HG03066 (cell line): ENCODE results near the gene RPA1.
"Not testable (repeated sequence)": the region's sequence is repeated elsewhere in the genome, so short reads cannot be mapped to it uniquely, and the experiment has no call there.

Experiments
- ATAC-seq: cut with Tn5 transposase; IDR thresholded peaks from one replicate; pipeline ENCODE4 v1.9.1; 2021; ENCODE audit warnings: low read depth; ENCODE audit not compliant: unreplicated experiment

The RPA1 gene

GRCh38 chr17:1873418-1873817 is 43.6 kb downstream of the RPA1 start:
- ATAC-seq, result no peak

GRCh38 chr17:1875597-1875996 is 45.8 kb downstream of the RPA1 start:
- no peak for ATAC-seq

DNA sequence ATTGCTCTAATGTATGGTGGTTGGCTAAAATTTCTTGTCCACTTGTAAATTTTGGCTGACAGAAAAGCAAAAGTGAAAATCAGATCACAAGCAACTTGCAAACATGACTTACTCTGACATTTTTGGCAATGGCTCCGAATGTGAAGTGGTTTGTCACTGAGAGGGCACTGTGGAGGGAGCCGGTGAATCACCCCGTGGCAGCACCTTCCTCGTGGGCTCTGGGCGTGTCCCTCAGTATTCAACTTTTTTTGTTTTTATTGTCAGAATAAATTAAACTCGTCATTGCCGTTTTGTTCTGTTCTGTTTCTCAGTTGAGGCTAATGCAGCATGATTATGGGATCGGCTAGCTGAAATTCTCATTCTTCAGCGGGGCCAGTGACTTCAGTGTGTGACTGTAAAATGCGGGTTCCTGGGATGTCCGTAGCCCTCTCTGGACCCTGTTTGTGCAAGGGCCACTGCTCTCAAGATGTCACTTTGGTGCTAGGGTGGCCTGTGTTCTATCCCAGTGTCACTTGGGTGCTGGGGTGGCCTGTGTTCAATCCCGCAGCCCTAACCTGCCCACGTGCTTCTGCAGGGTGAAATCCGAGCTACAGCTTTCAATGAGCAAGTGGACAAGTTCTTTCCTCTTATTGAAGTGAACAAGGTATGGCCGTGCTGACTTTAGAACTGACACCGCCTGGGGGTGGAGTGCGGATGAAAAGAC is 48.8 kb downstream of the RPA1 start:
- ATAC-seq, result no peak

DNA sequence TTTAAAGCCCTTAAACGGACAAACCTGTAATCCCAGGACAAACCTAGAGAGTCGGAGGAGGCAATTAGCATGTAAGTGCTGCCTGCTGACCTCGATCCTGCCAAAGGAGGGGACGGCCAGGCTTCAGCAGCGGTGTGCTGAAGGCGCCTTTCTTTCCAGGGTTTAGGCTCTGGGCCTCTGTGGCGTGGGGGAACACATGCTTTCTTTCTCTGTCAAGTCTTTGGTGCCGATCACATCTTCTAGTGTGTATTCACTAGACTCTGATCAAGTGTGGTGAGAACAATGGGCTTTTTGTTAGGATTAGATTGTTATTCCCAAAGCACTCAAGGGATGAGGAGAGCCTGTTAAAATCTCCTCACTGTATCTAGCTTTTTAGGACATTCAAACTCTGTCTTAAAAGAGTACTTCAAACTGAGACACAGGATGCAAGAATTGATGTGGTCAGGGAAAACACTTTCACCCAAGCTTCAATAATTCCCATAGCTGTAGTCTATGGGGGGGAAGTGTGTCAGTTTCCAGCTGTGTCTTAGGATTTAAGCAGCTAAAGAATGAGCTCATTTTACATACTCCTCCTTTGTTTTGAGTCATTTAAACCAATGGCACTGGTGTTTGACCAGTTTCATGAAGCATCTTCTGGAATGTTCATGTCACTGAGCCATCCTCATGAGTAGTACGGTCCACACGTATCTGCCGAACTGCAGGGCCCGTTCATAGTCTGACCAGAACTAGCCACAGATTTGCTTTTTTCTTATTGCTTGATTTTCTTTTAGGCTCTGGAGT is 51.2 kb downstream of the RPA1 start:
- no peak for ATAC-seq

DNA sequence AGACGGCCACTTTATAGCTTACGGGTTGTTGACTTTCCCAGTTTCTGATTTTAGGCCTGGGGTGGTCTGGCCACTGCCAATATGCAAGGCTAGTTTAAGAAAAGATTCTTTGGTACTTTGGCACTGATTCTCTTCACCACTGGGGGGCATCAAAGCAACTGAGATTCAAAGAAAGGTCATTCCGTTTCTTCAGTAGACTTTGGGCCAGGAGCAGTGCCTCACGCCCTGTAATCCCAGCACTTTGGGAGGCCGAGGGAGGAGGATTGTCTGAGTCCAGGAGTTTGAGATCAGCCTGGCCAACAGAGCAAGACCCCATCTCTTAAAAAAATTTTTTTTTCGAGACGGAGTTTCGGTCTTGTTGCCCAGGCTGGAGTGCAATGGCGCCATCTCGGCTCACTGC is 53.0 kb downstream of the RPA1 start:
- no peak for ATAC-seq

- ATAC-seq, result no peak
These were observed 53.7 kb downstream of the RPA1 start for GRCh38 chr17:1883536-1883935.

DNA sequence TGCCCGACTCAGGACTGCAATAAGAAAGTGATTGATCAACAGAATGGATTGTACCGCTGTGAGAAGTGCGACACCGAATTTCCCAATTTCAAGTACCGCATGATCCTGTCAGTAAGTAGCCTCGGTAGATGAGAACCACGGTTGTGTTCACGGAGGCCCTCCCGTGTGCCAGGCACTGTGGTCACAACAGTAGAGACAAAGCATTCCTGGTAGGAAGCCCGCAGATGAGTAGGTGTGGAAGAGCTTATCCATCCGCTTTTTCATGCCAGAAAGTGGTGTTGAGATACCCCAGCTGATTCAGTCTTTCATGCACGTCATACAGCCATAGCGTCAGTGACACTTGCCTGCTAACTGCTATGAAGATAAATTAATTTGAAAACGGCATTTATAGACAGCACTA is 58.9 kb downstream of the RPA1 start:
- no peak for ATAC-seq

- no peak for ATAC-seq
These were observed 61.1 kb downstream of the RPA1 start for GRCh38 chr17:1890758-1891450.

DNA sequence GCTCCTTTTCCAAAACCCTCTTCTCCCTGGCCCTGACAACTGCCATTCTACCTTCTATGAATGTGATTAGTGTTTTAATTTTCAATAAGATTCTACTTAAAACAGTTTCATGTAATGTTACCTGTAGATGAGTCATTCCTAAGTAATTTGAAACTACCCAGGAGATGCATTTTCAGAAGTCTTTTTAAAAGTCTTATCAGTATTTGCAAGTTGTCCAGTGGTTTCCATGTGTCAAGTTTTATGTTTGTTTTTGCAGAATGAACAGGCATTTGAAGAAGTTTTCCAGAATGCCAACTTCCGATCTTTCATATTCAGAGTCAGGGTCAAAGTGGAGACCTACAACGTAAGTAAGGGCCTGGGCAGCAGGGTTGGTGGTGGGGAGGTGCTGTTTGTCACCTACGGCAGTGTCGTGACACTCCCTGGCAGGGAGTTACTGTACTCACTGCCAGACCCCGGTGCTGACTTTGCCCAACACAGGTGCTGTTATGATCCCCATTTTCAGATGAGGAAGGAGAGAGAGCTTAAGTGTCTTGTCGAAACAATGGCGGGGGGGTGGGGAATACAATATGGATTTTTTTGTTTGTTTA is 65.0 kb downstream of the RPA1 start:
- ATAC-seq, result no peak

- ATAC-seq, result not testable (repeated sequence)
These were observed 65.7 kb downstream of the RPA1 start for GRCh38 chr17:1895479-1895878.

- ATAC-seq, result no peak
These were observed 66.7 kb downstream of the RPA1 start for GRCh38 chr17:1896243-1897104.

DNA sequence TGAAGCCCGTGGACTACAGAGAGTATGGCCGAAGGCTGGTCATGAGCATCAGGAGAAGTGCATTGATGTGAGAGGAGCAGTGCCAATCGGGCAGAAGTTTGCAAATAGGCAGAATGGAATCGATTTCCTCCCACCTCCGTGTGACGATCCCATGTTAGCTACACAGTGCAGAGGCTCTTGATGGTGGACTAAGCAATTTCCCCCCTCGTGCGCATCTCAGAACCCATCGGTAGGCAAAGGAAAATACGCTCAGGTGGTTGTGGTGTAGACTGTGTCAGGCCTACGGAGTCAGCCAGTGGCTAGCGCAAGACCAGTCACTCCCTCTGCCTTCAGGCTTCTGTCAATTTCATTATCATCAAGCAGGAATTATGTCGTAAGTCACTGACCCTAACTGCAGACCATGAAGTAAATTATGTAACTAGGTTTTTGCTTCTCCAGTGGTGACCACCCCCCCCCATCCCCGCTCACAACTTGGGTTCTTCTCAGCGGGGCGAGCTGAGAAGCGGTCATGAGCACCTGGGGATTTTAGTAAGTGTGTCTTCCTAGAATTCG is 67.4 kb downstream of the RPA1 start:
- ATAC-seq, result no peak

- ATAC-seq, result no peak
These were observed 68.5 kb downstream of the RPA1 start for GRCh38 chr17:1898332-1898731.

DNA sequence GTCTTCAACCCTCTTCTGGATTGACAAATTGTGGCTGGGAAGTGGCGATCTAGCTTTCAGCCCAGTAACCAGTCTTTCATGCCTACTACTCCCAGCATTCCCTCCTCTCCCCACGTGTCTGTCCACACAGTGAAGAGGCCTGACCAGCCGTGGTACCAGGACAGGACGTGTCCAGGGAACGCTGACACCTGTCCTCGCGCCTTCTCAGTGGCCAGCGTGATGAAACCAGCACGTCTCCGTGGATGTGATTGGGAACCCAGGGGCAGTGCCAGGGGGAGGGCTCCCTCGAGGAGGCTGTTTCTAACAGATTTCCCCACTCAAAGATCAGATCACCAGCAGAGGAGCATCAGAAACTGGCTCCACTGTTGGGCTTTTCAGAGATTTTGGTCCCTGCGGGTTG is 69.1 kb downstream of the RPA1 start:
- no peak for ATAC-seq

GRCh38 chr17:1899403-1900000 is 69.7 kb downstream of the RPA1 start:
- no peak for ATAC-seq

DNA sequence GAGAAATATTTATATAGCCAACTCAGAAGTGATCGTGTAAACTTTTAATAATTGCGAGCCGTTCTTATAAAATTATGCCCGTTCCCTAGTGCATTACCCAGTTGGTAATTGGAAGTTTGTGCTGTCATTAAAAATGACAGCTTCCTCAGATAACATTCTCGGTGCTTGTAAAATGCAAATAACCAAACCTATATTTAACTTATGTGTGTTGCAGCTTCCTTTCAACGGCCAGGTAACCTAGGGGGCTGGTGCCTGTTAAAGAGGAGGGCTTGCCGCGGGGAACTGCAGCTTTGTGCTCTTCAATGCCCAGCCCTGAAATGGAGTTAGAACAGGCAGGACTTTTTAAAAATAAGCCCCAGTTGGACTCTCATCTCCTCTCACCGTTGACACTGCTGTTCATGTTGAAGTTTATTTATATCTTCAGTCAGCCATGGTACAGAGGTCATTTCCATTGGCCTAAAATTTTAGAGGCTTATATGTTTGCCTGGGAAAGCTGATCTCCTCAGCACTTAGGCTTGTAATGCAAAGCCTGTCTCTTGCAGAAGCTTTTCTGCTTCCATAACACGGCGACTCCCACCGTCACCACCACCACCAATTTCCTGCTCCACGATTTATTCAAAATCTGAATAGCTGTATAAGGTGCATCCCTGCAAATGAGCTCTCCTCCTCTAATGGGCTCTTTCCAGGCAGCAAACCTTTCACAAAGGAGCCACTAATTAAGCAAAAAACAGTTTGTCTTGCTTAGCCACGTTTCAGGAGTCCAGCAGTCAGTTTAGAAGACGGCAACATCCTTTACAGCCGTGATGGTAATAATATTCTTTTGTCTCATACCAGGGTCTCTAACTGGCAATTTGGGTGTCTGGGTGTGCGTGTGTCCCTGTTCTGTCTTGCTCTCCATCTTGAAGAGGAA is 74.7 kb downstream of the RPA1 start:
- no peak for ATAC-seq

- ATAC-seq, result no peak
These were observed 75.5 kb downstream of the RPA1 start for GRCh38 chr17:1905190-1905913.

DNA sequence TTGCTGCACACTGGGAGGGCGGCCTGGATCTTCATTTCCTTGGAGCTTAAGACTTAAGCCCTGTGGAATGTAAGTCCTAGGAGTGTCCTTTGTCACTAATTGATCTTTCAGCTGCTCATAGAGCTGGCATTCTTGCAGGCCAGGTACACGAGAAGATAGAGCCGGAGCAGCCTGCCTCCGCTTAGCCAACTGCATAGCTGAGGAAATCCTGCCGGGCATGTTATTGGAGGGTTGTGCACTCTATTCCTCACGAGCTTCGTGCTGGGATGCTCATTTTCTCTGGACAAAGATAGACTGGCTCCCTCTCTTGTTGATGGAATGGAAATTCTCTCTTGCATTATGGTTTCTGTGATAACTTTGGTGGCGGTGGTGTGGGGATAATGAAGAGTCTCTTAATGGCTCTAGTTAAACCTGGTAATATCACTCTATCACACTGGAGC is 76.9 kb downstream of the RPA1 start:
- no peak for ATAC-seq
